ENCODE results near the gene ASTN2. TPM values are rescaled to one million over a fixed set of nuclear protein-coding genes. Genes with fewer than 3 reads are reported as not detected.

The ASTN2 gene
- total and polyA plus RNA-seq, 7 donors: 0.60 to 7.5 (median 2.2) TPM

- no peak for DNase-seq
- no peak for TF ChIP-seq POLR2A (IDR thresholded peaks at IDR 0.05)
- TF ChIP-seq, protein P1, sequence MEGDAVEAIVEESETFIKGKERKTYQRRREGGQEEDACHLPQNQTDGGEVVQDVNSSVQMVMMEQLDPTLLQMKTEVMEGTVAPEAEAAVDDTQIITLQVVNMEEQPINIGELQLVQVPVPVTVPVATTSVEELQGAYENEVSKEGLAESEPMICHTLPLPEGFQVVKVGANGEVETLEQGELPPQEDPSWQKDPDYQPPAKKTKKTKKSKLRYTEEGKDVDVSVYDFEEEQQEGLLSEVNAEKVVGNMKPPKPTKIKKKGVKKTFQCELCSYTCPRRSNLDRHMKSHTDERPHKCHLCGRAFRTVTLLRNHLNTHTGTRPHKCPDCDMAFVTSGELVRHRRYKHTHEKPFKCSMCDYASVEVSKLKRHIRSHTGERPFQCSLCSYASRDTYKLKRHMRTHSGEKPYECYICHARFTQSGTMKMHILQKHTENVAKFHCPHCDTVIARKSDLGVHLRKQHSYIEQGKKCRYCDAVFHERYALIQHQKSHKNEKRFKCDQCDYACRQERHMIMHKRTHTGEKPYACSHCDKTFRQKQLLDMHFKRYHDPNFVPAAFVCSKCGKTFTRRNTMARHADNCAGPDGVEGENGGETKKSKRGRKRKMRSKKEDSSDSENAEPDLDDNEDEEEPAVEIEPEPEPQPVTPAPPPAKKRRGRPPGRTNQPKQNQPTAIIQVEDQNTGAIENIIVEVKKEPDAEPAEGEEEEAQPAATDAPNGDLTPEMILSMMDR (IDR thresholded peaks at IDR 0.05): peak in 2 of 4 experiments; percentile 14 to 47
- Histone ChIP-seq H3K9me3 (no peaks in the 10 kb centered on the region), H3K4me3 (no peak overlapping the region), H3K27ac (no peak overlapping the region), H3K27me3 (no peaks in the 10 kb centered on the region), H3K4me1 (peaks cover 0 to 7% (median 2%) of the 10 kb centered on the region in 4 donors), H3K36me3 (peaks cover 0 to 5% (median 0%) of the 10 kb centered on the region in 4 donors)
- intact Hi-C loops (cut with DNase I): loop anchor here (5.0 to 10.0 kb wide), 2 partner anchors 492 to 1055 kb away; partner anchors contain the start of gene PAPPA
- 82 to 90% methylated on average over 5 of the region's 5 CpGs for WGBS, 2 donors
Measured at GRCh38 chr9:116646661-116647514, 768.0 kb downstream of the ASTN2 start.

- intact Hi-C loops (cut with DNase I): loop anchor here (10.0 kb wide), 1 partner anchor 489 kb away; the partner anchor contains the start of gene PAPPA
- WGBS, 2 donors: 85 to 87% methylated on average over 2 of the region's 2 CpGs
- no peak overlapping the region for H3K27ac ChIP-seq
Measured at GRCh38 chr9:116644091-116644688, 770.7 kb downstream of the ASTN2 start.

DNA sequence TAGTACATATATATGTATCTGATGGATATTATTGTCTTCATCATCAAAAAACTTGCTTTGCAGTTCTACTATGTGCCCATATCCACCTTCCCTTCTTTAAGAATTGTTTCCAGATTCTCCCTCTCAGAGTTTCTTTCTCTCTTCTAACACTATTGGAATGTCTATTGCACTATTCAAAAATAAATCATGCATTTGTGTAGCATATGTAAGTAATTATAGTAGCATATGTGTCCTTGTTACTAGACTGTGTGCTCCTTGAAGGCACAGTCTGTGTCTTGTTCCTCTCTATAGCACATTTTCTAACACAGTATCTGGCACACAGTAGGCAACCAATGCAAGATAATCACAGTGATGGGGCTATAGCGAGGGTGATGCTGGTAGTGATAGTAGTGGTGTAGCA lies 771.2 kb downstream of the ASTN2 start:
- H3K4me3 ChIP-seq: no peak overlapping the region
- no peaks in the 10 kb centered on the region for H3K9me3 ChIP-seq
- H3K27ac ChIP-seq: no peak overlapping the region
- H3K27me3 ChIP-seq: no peaks in the 10 kb centered on the region
- peaks cover 0 to 14% (median 5%) of the 10 kb centered on the region in 4 donors for H3K4me1 ChIP-seq
- 93 to 95% methylated on average over 1 of the region's 1 CpG for WGBS, 2 donors
- TF ChIP-seq EP300 (IDR thresholded peaks at IDR 0.05): no peak
- intact Hi-C loops (cut with DNase I): loop anchor here (10.0 kb wide), 1 partner anchor 489 kb away; the partner anchor contains the start of gene PAPPA
- no peaks in the 10 kb centered on the region for H3K36me3 ChIP-seq
- DNase-seq: no peak

More at GRCh38 chr9:116644091-116644688, 770.7 kb downstream of the ASTN2 start:
- peaks cover 0 to 14% (median 5%) of the 10 kb centered on the region in 4 donors for H3K4me1 ChIP-seq
- H3K9me3 ChIP-seq: no peaks in the 10 kb centered on the region
- H3K36me3 ChIP-seq: no peaks in the 10 kb centered on the region
- TF ChIP-seq, protein P1 (IDR thresholded peaks at IDR 0.05): no peak
- TF ChIP-seq EP300 (IDR thresholded peaks at IDR 0.05) (no peak), POLR2A (IDR thresholded peaks at IDR 0.05) (no peak), POLR2AphosphoS5 (IDR thresholded peaks at IDR 0.05) (no peak)
- no peak for DNase-seq
- H3K27me3 ChIP-seq: no peaks in the 10 kb centered on the region
- H3K4me3 ChIP-seq: no peak overlapping the region

DNA sequence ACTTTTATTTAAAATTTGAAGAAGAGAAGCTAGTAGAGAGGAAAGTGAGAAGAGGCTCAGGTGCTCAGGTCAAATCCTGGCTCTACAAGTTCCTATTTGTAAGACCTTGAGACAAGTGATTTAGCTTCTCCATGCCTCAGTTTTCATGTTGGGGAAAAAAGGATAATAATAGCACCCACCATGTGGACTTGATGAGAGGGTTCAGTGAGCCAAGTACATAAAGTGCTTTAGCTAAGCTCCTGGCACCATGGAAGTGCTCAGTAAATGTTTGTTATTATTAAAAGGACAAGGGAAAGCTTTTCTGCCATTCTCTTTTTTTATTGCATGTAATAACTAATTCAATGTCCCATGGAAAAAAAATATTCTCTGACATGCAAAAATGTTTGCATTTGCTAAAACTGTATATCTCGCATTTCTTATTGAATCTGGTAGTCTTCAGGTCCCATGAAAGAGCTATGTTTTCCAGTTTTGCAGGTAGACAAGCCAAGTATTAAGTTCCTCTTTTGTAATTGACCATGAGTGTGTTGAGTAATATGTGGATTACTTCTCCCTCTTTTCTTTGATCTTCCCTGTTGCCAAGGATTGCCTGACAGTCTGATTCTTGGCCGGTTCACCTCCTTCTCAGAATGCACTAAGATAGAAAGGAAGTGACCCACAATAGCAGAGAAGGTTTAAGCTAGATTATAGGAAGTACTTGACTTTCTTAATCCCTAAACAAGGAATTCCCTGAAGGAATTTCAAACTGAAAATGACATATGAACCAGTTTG lies 773.4 kb downstream of the ASTN2 start:
- Histone ChIP-seq H3K9me3 (no peaks in the 10 kb centered on the region), H3K27me3 (no peaks in the 10 kb centered on the region), H3K27ac (peak overlapping the region in 1 of 4 donors; percentile 19), H3K4me1 (peaks cover 0 to 14% (median 5%) of the 10 kb centered on the region in 4 donors), H3K36me3 (no peaks in the 10 kb centered on the region), H3K4me3 (no peak overlapping the region)
- intact Hi-C loops (cut with DNase I): loop anchor here (10.0 kb wide), 1 partner anchor 487 kb away; the partner anchor contains the start of gene PAPPA
- TF ChIP-seq POLR2AphosphoS5 (IDR thresholded peaks at IDR 0.05) (peak in 2 of 4 donors; percentile 4 to 52), EP300 (IDR thresholded peaks at IDR 0.05) (no peak)
- 66 to 78% methylated on average over 2 of the region's 2 CpGs for WGBS, 2 donors
- DNase-seq: no peak

GRCh38 chr9:116639251-116639741 lies 775.6 kb downstream of the ASTN2 start:
- no peak for TF ChIP-seq POLR2A (IDR thresholded peaks at IDR 0.05)
- TF ChIP-seq EP300 (IDR thresholded peaks at IDR 0.05): no peak
- TF ChIP-seq, protein P1 (IDR thresholded peaks at IDR 0.05): no peak
- TF ChIP-seq POLR2AphosphoS5 (IDR thresholded peaks at IDR 0.05): no peak
- no peaks in the 10 kb centered on the region for H3K9me3 ChIP-seq
- H3K27ac ChIP-seq: no peak overlapping the region
- no peak overlapping the region for H3K4me3 ChIP-seq
- no peaks in the 10 kb centered on the region for H3K27me3 ChIP-seq
- H3K4me1 ChIP-seq: peaks cover 0 to 7% (median 3%) of the 10 kb centered on the region in 4 donors
- no peaks in the 10 kb centered on the region for H3K36me3 ChIP-seq
- intact Hi-C loops (cut with DNase I): no loop called here
- peak; percentile 67 for DNase-seq

All from sigmoid colon (tissue), 7 donors.